ELR (cell line): ENCODE data around the gene ZNF609.

Experiments used
- DNase-seq: peaks from one replicate; pipeline ENCODE4 v3.0.0-alpha.2; 2015; ENCODE audit warnings: low read depth

The ZNF609 gene

GRCh38 chr15:64460206-64460723 lies at the start of gene ZNF609:
TSS of gene ZNF609 (plus strand) at chr15:64460578. CDS start at chr15:64499420, 38,842 bp downstream.
- DNase-seq: peak; percentile 96

- DNase-seq: no peak
These were observed 48.2 kb upstream of the ZNF609 start for GRCh38 chr15:64412216-64412615.

GRCh38 chr15:64422697-64423096 lies 37.7 kb upstream of the ZNF609 start:
- no peak for DNase-seq

- no peak for DNase-seq
These were observed 36.4 kb upstream of the ZNF609 start for GRCh38 chr15:64423970-64424369.

GRCh38 chr15:64425221-64425620 lies 35.2 kb upstream of the ZNF609 start:
- DNase-seq: no peak

- DNase-seq: peak; percentile 51
These were observed 33.4 kb upstream of the ZNF609 start for GRCh38 chr15:64426845-64427465.

- DNase-seq: no peak
These were observed 30.9 kb upstream of the ZNF609 start for GRCh38 chr15:64429448-64429847.

- peak; percentile 44 for DNase-seq
These were observed 30.2 kb upstream of the ZNF609 start for GRCh38 chr15:64430000-64430735.

- DNase-seq: no peak
These were observed 22.4 kb upstream of the ZNF609 start for GRCh38 chr15:64437982-64438381.

- DNase-seq: no peak
These were observed 21.5 kb upstream of the ZNF609 start for GRCh38 chr15:64438653-64439447.

- DNase-seq: no peak
These were observed 18.5 kb upstream of the ZNF609 start for GRCh38 chr15:64441852-64442251.

GRCh38 chr15:64443016-64443415 lies 17.4 kb upstream of the ZNF609 start:
- no peak for DNase-seq

GRCh38 chr15:64443747-64444621 lies 16.4 kb upstream of the ZNF609 start:
- peak; percentile 95 for DNase-seq

GRCh38 chr15:64444836-64445235 lies 15.5 kb upstream of the ZNF609 start:
- DNase-seq: no peak

GRCh38 chr15:64447536-64448315 lies 12.7 kb upstream of the ZNF609 start:
- DNase-seq: no peak

GRCh38 chr15:64452988-64453688 lies 7.2 kb upstream of the ZNF609 start:
- no peak for DNase-seq

GRCh38 chr15:64453689-64454037 lies 6.7 kb upstream of the ZNF609 start:
- no peak for DNase-seq

GRCh38 chr15:64454282-64454681 lies 6.1 kb upstream of the ZNF609 start:
- no peak for DNase-seq

GRCh38 chr15:64455961-64456371 lies 4.4 kb upstream of the ZNF609 start:
- no peak for DNase-seq

GRCh38 chr15:64456634-64457108 lies 3.7 kb upstream of the ZNF609 start:
- no peak for DNase-seq
